Stimulated activated CD4-positive, alpha-beta T cell treated with anti-CD3 and anti-CD28 coated beads, Interleukin-4, amount 100 ng/mL, for 1 hour (primary cell): ENCODE results near the gene LSM14B.

Experiments used
- DNase-seq: peaks from one replicate; pipeline ENCODE4 v3.0.0-alpha.2; 2020

Gene LSM14B

DNA sequence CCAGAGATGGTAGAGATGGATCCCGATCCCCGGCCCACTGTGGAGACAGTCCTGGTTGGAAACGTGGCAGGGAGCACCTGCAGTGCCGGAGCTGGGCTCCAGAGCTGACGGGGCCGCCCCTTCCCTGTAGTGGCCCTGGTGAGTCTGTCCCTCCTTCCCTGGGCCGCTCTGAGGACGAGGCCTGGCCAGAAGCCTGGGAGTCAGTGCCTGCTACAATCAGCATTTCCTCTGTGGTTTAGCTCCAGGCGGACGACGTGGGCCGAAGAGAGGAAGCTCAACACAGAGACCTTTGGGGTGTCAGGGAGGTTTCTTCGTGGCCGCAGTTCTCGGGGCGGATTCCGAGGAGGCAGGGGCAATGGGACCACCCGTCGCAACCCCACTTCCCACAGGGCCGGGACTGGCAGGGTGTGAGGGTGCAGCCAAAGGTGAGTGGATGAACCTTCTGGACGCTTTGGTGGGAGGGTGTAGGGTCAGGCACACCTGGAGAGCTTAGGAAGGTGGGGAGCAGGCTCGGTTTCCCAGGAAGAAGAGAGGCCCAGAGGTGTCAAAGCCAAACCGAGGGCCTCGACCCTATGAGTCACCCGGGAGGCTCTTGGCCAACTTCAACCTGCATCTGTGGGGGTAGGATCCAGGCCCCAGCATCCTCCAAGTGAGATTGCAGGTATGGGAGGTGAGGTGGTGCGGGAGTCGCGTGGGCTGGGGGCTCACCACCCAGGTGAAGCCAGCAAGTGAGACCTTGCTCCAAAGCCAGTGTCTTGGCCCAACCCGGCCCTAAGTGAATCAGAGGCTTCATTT lies 11.0 kb downstream of the LSM14B start:
- no peak for DNase-seq

DNA sequence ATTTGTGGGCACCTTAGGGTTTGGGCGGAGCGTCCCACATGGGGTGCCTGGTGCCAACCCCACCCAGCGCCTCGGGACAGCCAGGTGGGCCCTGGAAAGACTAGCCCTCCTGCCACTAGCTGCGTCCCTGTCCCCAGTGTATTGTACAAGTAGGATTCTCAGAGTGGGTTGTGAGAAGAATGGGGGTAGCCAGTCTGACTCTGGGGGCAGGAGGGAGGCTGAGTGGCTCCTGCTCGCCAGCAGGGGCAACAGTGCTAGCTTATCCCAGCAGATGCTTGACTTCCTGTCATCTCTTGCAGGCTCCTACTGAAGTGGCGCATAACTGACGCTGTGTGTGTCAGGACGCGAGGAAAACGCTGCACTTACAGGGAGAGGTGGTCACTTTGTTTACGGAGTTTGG lies 11.6 kb downstream of the LSM14B start:
- no peak for DNase-seq

DNA sequence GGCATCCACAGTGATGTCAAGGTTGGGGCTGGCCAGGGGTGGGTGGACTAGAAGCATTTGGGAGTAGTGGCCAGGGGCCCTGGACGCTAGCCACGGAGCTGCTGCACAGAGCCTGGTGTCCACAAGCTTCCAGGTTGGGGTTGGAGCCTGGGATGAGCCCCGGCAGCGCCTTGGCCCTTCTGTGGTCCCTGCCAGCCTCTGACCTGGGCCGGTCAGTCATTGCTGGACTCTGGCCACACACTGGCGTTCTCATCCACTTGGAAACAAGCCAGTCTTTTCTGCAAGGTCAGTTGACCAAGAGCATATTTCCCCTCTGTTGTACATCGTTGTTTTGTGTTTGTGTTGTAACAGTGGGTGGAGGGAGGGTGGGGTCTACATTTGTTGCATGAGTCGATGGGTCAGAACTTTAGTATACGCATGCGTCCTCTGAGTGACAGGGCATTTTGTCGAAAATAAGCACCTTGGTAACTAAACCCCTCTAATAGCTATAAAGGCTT lies 12.5 kb downstream of the LSM14B start:
- DNase-seq, result no peak

DNA sequence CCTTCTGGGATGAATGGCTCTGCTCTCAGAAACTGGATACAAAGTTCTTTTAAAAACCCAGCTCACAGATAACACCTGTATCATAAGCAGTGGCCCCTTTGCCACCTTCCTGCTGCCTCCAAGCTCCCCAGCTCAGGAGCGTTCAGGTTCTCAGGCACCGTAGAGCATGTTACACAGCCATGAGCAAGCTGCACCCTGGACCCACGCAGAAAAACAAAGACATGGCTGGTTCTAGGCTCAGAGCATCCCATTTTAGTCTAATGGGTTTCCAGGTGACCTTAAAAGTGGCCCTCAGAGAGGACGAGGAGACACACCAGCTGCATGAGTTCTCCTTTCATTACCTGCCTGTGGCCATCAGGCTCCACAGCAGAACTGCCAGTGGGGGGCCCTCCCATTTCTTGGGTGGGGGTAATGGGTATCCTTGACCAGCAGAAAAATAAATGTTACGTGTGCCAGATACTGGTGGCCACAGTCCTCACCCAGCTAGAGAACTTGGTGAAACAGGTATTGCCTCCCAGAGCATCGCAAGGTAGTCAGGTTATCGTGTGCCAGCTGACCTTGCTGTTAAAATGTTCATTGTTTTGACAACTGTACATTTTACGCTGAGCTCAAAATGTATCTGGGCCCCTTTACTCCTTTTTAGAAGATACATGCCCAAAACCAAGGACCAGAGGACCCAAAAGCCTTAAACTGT lies 13.4 kb downstream of the LSM14B start:
- DNase-seq, result no peak

DNA sequence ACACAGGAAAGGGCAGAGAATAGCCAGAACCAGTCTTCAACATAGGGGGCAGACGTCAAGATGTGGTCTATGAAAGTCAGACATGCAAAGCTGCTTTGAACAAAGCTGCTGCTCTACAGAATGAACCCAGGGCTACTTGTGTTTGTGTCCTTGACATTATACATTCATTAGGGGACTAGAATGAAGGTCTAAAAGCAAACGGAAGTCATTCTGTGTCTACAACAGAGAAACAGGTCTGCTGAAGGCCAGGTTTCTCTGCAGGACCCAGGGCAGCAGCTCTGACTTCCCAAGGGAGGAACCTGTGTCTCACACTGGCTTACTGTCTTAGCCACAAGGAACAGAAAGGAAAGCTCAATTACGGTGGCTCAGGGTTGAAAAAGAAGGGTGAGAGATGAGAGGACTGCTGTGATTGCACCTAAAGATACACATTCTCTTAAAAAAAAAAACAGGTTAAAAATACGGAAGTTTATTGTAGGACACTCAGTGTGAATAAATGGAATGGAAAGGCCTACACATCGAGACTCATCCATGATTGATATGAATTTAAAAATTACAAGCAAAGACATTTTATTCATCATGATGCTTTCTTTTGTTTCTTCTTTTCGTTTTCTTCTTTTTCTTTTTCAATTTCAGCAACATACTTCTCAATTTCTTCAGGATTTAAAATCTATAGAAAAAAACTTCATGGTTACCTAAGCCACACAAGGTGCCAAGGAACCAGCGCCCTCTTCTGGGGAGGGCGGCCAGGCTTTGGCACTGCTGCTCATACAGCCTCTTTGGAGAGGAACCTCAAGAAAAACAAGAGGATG lies 14.2 kb downstream of the LSM14B start:
- peak; percentile 69 for DNase-seq

DNA sequence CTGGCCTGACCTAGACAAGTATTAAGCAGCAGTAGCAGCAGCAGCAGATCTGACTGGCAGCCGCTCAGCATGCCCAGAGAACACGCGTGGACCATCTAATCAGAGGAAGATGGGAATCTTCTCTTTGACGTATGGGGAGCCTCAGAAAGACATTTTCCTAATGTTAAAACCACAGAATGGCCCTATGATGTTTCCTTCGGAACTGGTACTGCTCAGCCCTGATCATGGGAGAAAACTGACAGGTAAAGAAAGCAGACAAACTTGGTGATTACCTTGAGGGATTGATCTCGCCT lies 14.8 kb downstream of the LSM14B start:
- no peak for DNase-seq

DNA sequence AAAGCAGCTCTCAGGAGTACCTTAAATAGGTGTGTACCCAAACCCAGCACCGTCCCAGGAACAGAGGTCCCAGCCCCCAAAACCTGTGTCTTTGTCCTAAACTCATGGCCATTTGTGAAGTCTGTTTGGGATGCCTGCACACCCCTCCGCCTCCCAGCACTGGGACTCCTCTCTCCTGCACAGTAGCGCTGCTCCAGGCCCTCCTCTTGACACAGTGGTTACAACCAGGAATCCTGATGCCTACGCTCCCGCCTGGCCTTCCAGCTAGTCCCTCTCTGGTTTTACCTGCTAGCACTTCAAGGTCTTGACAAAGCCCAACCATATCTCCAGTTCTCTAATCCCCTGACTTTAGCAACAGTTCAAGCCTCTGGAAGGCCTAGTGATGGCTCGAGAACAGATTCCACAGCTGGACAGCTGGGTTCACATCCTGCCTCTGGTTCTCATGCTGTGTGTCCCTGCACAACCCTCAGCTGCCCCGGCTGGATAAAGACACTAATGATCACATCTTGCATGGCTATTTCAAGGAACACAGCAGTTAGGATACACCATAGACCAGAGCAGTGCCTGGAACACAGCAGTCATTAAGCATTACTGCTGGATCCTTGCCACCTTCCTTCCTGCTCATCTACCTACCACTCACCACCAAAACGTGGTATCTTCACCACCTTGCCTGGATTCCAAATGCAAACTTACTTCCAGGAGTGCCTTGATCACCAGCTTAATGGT lies 15.4 kb downstream of the LSM14B start:
- no peak for DNase-seq

DNA sequence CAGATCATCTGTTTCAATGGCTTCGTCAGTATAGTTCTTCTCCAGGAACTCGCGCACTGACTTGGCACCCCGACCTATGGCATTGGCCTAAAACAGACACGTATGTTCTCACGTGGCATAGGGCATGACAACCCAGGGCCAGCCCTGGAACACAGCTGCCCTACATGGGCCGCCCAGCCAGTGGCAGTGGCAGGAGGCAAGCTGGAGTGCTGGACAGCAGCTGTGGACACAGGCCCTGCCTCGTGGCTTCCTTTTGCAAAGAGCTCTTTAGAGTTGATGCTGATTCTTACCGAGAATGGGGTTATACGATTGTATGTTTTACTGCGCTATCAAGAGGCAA lies 15.9 kb downstream of the LSM14B start:
- DNase-seq, result no peak

DNA sequence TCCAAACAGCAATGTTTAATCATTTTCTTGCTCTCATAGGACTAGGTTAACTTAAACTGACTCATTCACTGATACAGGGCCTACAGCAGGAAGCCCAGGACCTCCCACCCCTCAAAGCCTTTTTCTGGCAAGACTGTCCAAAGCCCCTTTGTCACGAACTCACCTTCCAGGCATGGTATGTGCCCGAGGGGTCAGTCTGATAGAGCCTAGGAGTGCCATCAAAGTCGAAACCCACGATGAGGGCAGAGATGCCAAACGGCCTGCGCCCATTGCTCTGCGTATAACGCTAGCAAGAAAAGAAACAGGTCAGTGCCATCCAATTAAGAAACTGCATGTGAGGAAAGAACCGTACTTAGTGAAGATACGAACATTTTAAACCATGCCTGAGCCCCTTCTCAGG lies 16.6 kb downstream of the LSM14B start:
- DNase-seq, result no peak

DNA sequence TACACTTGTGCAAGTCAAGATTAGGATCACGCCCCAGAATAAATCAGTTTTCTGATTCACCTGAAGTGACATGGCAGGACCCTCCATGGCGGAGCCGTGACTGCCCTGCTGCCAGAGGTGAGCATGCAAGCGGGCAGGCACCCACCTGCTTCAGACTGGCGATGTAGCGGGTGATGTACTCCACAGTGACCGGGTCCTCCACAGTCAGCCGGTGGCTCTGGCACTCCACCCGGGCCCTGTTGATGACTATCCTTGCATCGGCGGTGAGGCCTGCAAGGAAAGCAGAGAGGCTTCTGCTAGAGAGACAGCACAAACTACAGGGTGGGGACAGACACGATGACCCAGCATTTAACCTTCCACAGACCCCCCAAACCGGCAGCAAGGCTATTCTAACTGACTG lies 17.4 kb downstream of the LSM14B start:
- no peak for DNase-seq

DNA sequence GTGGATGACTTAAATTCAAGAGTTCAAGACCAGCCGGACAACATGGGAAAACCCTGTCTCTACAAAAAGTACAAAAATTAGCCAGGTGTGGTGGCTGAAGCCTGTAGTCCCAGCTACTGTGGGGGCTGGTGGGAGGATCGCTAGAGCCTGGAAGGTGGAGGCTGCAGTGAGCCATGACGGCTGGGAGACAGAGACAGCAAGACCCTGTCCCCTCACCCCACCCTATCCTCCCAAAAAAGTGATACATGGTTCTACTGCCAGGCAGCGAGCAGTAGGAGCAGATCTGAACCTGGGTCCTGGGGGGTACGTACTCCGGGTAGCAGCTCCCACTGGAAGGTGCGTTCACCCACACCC lies 18.7 kb downstream of the LSM14B start:
- DNase-seq, result no peak

DNA sequence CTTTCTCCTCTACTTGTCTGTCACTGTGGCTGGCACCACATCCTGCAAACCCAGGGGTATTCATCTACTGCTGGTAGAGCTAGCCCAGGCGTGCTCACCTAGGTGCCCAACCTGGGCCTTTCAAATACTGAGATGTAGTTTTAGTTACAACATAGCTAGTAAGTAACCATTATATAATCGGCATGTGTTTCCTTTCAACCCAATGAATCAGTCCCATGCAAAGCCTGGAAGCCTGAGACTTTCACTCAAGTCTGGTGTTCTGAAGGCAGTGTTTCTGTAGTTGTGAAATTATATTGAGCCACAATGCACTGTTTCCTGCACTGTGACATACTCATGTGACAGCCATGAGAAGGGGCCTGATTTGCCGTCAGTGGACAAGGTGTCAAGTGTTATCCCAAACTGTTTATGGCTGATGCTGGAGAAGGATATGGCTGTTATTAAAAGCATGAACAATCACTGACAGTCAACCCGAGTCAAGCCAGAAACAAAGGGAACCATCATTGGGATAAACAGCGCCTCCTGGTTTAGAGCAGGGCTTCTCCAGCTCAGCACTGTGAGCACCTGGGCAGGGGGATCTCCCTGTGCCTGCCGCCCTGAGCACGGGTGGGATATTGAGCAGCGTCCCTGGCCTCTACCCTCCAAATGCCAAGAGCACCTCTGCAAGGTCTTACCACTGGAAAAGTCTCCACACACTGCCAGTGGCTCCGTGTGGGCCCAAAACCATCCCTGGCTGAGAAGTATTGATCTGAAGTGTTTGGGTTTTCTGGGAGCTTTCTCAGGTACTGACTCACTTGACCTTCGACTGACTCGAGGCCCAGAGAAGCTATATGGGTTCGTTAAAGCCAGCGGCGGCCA lies 19.3 kb downstream of the LSM14B start:
- no peak for DNase-seq

DNA sequence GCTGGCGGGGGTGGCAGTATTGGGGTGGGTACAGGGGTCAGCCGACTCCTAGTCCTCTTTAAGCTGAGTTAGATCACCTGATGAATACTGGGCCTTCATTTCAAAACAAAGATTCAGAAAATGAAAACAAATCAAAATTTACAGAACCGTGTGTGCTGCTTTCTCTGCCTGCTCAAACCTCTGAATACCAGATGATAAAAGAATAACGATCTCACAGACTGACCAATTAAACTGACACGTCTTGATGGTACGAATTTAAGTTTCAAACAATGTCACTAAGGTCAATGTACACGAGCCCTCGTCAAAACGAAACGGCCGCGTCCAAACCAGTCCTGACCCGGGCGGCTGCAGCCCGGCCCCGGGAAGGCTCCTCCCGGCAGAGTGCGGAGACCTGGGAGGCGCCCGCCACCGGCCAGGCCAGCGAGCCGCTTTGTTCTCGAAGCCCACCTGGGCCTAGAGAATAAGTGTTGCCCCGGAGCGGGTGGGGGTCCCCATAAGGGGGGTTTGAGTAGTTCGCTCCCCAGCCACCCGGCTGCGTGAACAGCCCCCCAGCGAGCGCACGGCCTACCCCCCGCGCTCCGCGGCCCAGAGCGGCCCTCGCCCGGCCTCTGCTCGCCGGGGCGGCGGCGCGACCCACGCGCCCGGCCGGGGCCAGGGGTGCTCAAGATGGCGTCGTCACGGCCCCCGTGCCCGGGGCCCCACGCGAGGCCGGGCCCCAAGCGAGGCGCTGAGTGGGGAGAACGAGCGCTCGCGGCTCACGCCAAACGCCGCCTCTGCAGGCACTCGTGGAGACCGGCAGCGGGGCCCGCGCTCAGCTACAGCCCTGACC lies 20.2 kb downstream of the LSM14B start:
- peak; percentile 22 for DNase-seq

DNA sequence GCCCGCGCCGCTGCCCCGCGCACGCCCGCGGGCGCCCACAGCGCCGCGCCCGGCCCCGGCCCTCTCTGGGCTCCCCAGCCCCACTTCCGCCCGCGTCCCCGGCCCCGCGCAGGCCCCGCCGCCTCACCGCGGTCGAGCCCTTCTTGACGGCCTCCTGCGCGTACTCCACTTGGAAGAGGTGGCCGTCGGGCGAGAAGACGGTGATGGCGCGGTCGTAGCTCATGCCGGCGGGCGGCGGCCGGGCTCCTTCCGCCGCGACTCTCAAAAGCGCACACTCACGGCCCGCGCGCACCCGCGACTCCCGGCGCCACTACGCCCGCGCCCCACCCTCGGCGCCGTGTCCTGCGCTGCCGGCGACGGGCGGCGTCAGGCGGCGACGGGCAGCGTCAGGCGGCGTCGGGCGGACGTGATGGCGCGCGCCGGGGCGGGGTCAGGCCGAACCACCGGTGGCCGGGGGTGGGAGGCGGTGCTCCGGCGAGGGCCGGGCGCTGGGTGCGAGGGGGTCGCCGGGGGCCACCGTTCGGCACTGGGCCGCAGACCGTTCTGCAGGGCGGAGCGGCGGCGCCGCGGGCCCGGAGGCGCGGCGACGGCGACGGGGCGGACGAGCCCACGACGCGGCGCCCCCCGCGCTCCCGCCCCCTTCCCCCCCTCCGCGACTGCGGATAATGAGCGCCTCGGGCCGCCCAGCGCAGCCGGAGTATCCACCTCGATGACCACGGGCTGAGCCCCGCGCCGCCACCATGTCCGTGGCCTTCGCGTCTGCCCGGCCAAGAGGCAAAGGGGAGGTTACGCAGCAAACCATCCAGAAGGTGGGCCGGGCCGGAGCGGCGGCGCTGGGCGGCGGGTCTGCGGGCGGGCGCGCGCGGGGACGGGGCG lies 21.0 kb downstream of the LSM14B start, which contains the start of the genes PSMA7 and SS18L1:
Gene PSMA7 (minus strand): TSS at position 314 of the 876 bp plus-strand sequence. CDS start 91 bp downstream, at position 223.
Gene SS18L1 (plus strand): TSS at position 689 of the 876 bp plus-strand sequence. CDS start 52 bp downstream, at position 741.
- peak; percentile 87 for DNase-seq

DNA sequence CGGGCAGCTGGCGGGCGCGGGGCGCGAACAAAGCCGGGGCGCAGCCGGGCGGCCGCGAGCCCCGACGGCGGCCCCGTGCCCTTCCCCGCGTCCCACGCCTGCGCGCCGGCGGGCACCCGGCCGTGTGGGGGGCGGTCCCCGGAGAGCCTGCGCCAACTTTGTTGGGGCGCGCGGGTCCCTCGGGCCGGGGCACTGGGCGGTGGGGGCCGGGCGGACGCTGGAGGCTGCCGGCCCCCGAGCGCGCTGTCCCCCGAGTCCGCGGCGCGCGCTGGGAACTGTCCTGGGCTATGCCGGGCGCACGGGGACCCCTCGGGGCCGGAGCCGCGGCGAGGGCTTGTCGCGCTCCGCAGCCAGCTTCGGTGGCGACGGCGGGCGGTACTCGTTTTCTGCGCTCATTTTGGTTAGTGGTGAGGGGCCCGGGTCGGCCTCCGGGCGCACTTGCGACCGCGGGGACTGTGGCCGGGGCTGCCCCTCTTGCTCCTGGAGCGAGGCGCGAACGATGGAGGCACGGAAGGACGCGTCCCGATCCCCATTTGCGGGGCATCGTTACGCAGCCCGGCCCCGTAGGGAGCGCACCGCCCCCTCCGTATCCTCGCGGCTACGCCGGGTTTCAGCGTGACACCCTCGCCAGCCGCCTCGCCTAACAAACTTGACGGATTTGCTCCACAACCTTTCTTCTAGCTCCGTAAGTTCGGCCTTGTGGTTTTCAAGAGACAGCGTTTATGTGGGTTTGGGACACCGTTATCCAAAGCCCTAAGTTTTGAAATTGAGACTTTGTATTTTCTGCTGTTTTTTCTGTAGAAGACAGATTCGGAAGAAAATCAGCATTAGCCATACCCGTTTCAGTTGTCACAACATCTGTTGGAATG lies 21.9 kb downstream of the LSM14B start:
- DNase-seq, result peak; percentile 67

DNA sequence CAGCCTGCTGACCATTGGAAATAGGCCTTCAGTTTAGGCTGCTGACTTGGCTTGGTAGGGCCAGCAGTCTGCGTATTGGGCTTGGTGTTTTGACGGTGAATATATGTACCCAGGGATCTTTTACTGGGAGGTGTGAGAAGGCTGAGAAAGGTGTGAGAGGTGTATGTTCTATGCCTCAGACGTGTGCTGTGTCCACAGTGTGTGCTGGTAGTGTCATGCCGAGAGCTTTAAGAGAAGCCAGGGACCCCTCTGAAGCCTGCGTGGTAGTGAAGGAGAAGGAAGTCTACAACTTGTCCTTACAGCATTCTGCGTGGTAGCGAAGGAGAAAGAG lies 23.4 kb downstream of the LSM14B start:
- no peak for DNase-seq

DNA sequence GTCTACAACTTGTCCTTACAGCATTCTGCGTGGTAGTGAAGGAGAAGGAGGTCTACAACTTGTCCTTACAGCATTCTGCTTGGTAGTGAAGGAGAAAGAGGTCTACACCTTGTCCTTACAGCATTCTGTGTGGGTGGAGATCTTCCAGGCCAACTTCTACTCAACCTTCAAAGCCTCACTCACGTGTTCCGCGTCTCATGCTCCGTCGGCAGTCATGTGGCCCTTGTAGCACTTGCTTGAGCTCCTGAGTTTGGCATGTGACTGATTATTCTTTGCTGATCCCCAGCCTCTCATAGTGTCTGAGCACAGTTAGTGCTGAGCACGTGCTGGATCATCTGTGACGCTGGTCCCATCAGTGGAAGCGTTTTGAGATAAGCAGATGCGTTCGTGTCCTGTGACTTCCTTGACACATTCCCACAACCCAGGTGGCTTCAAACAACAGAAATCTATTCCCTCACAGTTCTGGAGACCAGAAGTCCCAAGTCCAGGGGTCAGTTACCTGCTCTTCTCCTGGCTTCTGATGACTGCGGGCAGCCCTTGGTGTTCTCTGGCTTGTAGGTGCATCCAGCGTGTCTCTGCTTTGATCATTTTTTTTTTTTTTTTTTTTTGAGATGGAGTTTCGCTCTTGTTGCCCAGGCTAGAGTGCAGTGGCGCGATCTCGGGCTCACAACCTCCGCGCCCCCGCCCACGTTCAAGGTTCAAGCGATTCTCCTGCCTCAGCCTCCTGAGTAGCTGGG lies 23.9 kb downstream of the LSM14B start:
- no peak for DNase-seq

DNA sequence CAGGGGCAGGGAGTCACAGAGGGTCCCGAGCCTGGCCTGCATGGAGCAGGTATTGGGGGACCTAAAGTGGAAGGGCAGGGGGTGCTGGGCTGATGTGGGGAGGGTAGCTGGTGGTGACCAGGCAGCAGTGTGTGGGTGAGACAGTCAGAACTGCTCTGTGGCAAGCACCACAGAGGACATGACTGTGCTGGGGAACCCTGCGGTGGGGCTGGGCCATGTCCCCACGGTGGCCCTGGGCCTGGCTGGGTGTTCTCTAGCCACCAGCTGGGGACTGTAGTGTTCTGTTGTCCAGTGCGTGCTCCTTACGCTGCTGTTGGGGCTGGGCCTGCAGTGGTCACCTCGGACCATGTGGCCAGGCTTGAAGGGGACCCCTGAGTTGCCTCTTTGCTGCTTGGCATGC lies 24.9 kb downstream of the LSM14B start:
- no peak for DNase-seq
